K562 (cell line): ENCODE measurements around the gene MDH2. TPM values are rescaled to one million over a fixed set of nuclear protein-coding genes. Genes with fewer than 3 reads are reported as not detected.

Experiments used
- ARID4B ChIP-seq: sonication (generic); formaldehyde crosslinking; IDR thresholded peaks from 2 replicates; pipeline ENCODE4 v1.8.0; 2022; ENCODE audit warnings: mild to moderate bottlenecking, missing genetic modification reagents
- BDP1 ChIP-seq: IDR thresholded peaks from 3 replicates; pipeline ENCODE4 v1.6.1; 2011; ENCODE audit not compliant: insufficient read length, insufficient read depth
- DDX20 ChIP-seq: fragments of 450-650 bp; IDR thresholded peaks from 2 replicates; pipeline ENCODE4 v1.6.1; 2016; ENCODE audit warnings: missing genetic modification characterization, low read depth, mild to moderate bottlenecking, missing compliant biosample characterization, moderate library complexity
- DPF2 ChIP-seq: fragments of 450-650 bp; IDR thresholded peaks from 2 replicates; pipeline ENCODE4 v1.6.1; 2016
- ESRRB ChIP-seq: fragments of 250-450 bp; sonication (Bioruptor Pico); IDR thresholded peaks from 2 replicates; pipeline ENCODE4 v1.5.0; 2020; ENCODE audit warnings: mild to moderate bottlenecking, moderate library complexity, borderline replicate concordance
- GTF2A2 ChIP-seq: IDR thresholded peaks from 2 replicates; pipeline ENCODE4 v1.6.1; 2016; ENCODE audit warnings: mild to moderate bottlenecking, missing genetic modification characterization, missing compliant biosample characterization
- HNRNPH1 ChIP-seq: fragments of 200-400 bp; formaldehyde crosslinking; optimal IDR thresholded peaks from 2 replicates; pipeline ENCODE3; 2017; ENCODE audit warnings: low read depth, mild to moderate bottlenecking, low read length, moderate library complexity
- ID3 ChIP-seq, 2 experiments: fragments of 250-450 bp in 1 of 2; fragments of 450-650 bp in 1 of 2; sonication (Bioruptor Pico) in 1 of 2; IDR thresholded peaks; 2 replicates each; pipeline versions ENCODE4 v1.6.1 to v1.8.0; 2016 to 2021; ENCODE audit warnings: mild to moderate bottlenecking in 2 of 2, moderate library complexity in 2 of 2, missing compliant biosample characterization in 1 of 2, missing genetic modification characterization in 1 of 2
- KLF1 ChIP-seq: fragments of 450-650 bp; IDR thresholded peaks from 2 replicates; pipeline ENCODE4 v1.6.1; 2016; ENCODE audit warnings: missing genetic modification characterization, missing compliant biosample characterization
- LCOR ChIP-seq: sonication (generic); formaldehyde crosslinking; IDR thresholded peaks from 2 replicates; pipeline ENCODE4 v1.8.0; 2022; ENCODE audit warnings: mild to moderate bottlenecking, missing genetic modification reagents
- MTF1 ChIP-seq: fragments of 250-450 bp; sonication (Bioruptor Pico); IDR thresholded peaks from 2 replicates; pipeline ENCODE4 v1.9.0; 2021; ENCODE audit warnings: moderate library complexity, mild to moderate bottlenecking, inconsistent platforms, borderline replicate concordance
- NONO ChIP-seq, 2 experiments: fragments of 200-400 bp in 1 of 2; fragments of 450-650 bp in 1 of 2; formaldehyde crosslinking in 1 of 2; IDR thresholded peaks; 2 replicates each; pipeline ENCODE4 v1.6.1; 2017; ENCODE audit warnings: low read depth in 2 of 2, mild to moderate bottlenecking in 2 of 2, moderate library complexity in 2 of 2, low read length in 1 of 2
- NR0B1 ChIP-seq: fragments of 450-650 bp; IDR thresholded peaks from one replicate; pipeline ENCODE4 v1.6.1; 2018; ENCODE audit warnings: mild to moderate bottlenecking, moderate library complexity; ENCODE audit not compliant: partially characterized antibody
- POLR2H ChIP-seq: IDR thresholded peaks from 2 replicates; pipeline ENCODE4 v1.6.1; 2016; ENCODE audit warnings: missing genetic modification characterization, low read depth, mild to moderate bottlenecking, control low read depth, missing compliant biosample characterization, moderate library complexity
- RBM39 ChIP-seq: fragments of 200-400 bp; formaldehyde crosslinking; optimal IDR thresholded peaks from 2 replicates; pipeline ENCODE3; 2018; ENCODE audit warnings: low read depth, low read length
- SMAD2 ChIP-seq: fragments of 150-350 bp; IDR thresholded peaks from 2 replicates; pipeline ENCODE4 v1.6.1; 2014; ENCODE audit warnings: low read depth, mild to moderate bottlenecking, low read length
- TAF7 ChIP-seq: fragments of 450-650 bp; IDR thresholded peaks from 2 replicates; pipeline ENCODE4 v1.6.1; 2016; ENCODE audit warnings: missing genetic modification characterization, missing compliant biosample characterization
- TAF9B ChIP-seq: fragments of 450-650 bp; IDR thresholded peaks from 2 replicates; pipeline ENCODE4 v1.6.1; 2018; ENCODE audit warnings: mild to moderate bottlenecking; ENCODE audit not compliant: partially characterized antibody
- TGIF2 ChIP-seq: sonication (generic); formaldehyde crosslinking; IDR thresholded peaks from 2 replicates; pipeline ENCODE4 v1.8.1; 2022; ENCODE audit warnings: mild to moderate bottlenecking, missing genetic modification reagents, moderate library complexity
- THRAP3 ChIP-seq: fragments of 450-650 bp; IDR thresholded peaks from 2 replicates; pipeline ENCODE4 v1.6.1; 2016; ENCODE audit warnings: mild to moderate bottlenecking, inconsistent platforms, borderline replicate concordance
- ZNF197 ChIP-seq: fragments of 200-800 bp; sonication (Bioruptor generic); IDR thresholded peaks from 2 replicates; pipeline ENCODE4 v1.6.1; 2016; ENCODE audit warnings: low read depth, missing genetic modification characterization, missing compliant biosample characterization
- ZNF23 ChIP-seq: fragments of 250-450 bp; sonication (Bioruptor Pico); IDR thresholded peaks from 2 replicates; pipeline ENCODE4 v1.4.0; 2020; ENCODE audit warnings: mild to moderate bottlenecking
- ZNF668 ChIP-seq: fragments of 250-450 bp; sonication (Bioruptor Pico); IDR thresholded peaks from 2 replicates; pipeline ENCODE4 v1.8.0; 2022; ENCODE audit warnings: mild to moderate bottlenecking, inconsistent platforms
- polyA plus RNA-seq, 8 experiments: library from polyadenylated mRNA; depleted of rRNA in 4 of 8; stranded (reverse) in 5 of 8; unstranded in 3 of 8; fragments of >200 nt; fragmentation: Nextera tagmentation in 2 of 8; fragmentation: Illumina TruSeq in 1 of 8; extraction: Ambion mirVana in 2 of 8; extraction: Trizol in 1 of 8; gene quantifications; 2 replicates each; pipeline versions ENCODE4 v1.2.1 to v1.2.3, GENCODE V29; 2011 to 2014; ENCODE audit warnings: inconsistent platforms in 1 of 8, missing spikeins in 1 of 8
- total RNA-seq, 7 experiments: library from RNA; depleted of rRNA in 6 of 7; stranded (reverse); fragments of >200 nt in 6 of 7; fragmentation: Illumina TruSeq in 2 of 7; extraction: Trizol in 2 of 7; gene quantifications; 2 replicates each; pipeline versions ENCODE4 v1.2.1 to v1.2.3, GENCODE V29; 2011 to 2021; ENCODE audit warnings: low replicate concordance in 1 of 7

MDH2 gene
- total and polyA plus RNA-seq, 9 of the 15 experiments (the other 6 are each of a cell fraction or from before 2014, with no cell fraction given): 106 to 701 (median 242) TPM

GRCh38 chr7:76016191-76016947 lies 31.5 kb upstream of the MDH2 start (continued):
- TF ChIP-seq NR0B1: no peak
- TF ChIP-seq NONO (IDR thresholded peaks at IDR 0.05; ENCODE audit: low read depth in 2 of 2, low read length in 1 of 2): no peak
- TF ChIP-seq TGIF2: no peak
- TF ChIP-seq MTF1 (CRISPR knock-in tag): peak; percentile 99
- no peak for TF ChIP-seq BDP1
- TF ChIP-seq DPF2: no peak
- TF ChIP-seq ZNF197 (CRISPR knock-in tag): no peak
- peak; percentile 87 for TF ChIP-seq ID3 (CRISPR knock-in tag; IDR thresholded peaks at IDR 0.05)
- TF ChIP-seq ID3 (tag; IDR thresholded peaks at IDR 0.05): no peak
- TF ChIP-seq GTF2A2 (tag): no peak
- TF ChIP-seq ESRRB (CRISPR knock-in tag): no peak
- no peak for TF ChIP-seq DDX20
- TF ChIP-seq ARID4B (CRISPR knock-in tag): no peak
- no peak for TF ChIP-seq POLR2H (tag)
- TF ChIP-seq HNRNPH1: no peak
- TF ChIP-seq SMAD2: no peak
- no peak for TF ChIP-seq LCOR
- TF ChIP-seq KLF1 (tag): no peak
- TF ChIP-seq ZNF23 (CRISPR knock-in tag): no peak
- no peak for TF ChIP-seq TAF7
- no peak for TF ChIP-seq RBM39
- TF ChIP-seq TAF9B: no peak
- TF ChIP-seq THRAP3: no peak
- TF ChIP-seq ZNF668 (CRISPR knock-in tag): no peak
